Activated naive CD4-positive, alpha-beta T cell treated with anti-CD3 and anti-CD28 coated beads, Interleukin-2, amount 10 ng/mL, durations not matched to agents 5 hours and 36 hours (primary cell): ENCODE data around the gene RNF13. TPM values are rescaled to one million over a fixed set of nuclear protein-coding genes. Genes with fewer than 3 reads are reported as not detected.

Experiments used
- total RNA-seq, 2 experiments: library from RNA; stranded (reverse); gene quantifications; one replicate each; pipeline ENCODE4 v1.2.3, GENCODE V29; 2021

Gene RNF13, protein sequence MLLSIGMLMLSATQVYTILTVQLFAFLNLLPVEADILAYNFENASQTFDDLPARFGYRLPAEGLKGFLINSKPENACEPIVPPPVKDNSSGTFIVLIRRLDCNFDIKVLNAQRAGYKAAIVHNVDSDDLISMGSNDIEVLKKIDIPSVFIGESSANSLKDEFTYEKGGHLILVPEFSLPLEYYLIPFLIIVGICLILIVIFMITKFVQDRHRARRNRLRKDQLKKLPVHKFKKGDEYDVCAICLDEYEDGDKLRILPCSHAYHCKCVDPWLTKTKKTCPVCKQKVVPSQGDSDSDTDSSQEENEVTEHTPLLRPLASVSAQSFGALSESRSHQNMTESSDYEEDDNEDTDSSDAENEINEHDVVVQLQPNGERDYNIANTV
- 10 to 100 TPM; 36.7 TPM for total RNA-seq

DNA sequence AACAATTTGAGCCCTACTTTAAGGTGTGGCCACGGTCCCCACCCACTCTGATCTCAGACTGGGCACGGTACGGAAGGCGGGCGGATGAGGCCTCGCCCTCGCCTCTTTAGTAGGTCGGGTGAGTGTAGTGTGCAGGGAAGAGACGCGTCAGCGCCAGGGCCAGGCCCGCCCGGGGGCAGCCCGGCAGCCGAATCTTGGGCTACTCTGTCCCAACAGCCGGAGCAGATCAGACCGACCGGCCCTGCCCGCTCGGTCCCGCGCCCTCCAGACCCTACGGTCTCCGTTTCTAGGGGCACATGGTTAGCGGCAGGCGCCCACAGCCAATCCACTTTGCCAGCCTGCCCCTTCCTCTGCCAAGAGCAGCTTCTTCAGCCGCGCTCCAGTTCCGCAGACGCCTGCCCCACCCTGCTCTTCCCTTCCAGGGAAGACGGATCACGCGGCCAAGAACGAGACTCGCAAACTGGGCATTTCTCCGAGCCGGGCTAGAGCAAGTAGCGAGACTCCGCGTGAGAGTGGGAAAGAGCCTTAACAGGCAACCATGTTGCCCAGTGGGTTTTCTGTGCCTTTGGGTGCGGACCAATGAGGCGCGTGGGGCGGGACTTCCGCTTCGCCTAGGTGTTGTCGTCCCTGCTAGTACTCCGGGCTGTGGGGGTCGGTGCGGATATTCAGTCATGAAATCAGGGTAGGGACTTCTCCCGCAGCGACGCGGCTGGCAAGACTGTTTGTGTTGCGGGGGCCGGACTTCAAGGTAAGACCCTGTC lies at the start of gene RNF13:
Gene RNF13 (plus strand): TSS at position 610 of the 761 bp plus-strand sequence. CDS start 32,812 bp downstream, outside the sequence.

DNA sequence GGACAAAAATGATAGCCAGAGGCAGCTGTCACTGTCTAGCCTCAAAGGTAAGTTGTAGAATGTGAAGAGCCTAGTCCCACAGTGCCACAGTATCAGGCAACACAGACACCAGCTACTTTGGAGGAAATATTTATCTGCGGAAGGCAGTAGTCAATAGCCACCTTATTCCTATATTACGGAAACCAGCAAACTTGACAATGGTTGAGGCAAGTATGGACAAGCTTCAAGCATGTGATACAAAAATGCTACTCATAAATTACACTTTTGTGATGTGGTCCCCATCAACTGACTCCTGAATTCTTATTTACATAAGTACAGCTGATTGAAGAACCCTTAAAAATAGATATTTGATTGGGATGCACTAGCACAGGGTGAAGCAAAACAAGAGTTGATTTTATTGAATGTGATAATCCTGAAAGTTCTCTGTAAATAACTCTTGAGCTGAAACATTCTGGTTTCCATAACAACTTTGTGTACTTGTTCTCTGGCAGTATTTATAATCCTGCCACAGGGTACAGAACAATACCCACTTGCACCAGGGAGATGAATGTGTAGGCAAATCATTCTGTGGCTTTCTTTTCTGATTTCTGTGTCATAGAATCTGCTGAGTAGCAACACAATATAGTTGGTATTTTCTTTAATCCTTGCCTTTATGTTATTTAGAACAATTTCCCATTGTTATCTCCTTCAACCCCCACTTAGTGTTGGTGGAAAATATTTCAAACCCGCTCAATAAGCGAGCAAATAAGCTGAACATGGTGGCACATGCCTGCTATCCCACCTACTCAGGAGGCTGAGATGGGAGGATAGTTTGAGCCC lies 20.4 kb upstream of the RNF13 start, which contains the start of gene ANKUB1:
Gene ANKUB1 (minus strand): TSS at position 103 of the 819 bp plus-strand sequence. CDS start 188 bp downstream, outside the sequence.

DNA sequence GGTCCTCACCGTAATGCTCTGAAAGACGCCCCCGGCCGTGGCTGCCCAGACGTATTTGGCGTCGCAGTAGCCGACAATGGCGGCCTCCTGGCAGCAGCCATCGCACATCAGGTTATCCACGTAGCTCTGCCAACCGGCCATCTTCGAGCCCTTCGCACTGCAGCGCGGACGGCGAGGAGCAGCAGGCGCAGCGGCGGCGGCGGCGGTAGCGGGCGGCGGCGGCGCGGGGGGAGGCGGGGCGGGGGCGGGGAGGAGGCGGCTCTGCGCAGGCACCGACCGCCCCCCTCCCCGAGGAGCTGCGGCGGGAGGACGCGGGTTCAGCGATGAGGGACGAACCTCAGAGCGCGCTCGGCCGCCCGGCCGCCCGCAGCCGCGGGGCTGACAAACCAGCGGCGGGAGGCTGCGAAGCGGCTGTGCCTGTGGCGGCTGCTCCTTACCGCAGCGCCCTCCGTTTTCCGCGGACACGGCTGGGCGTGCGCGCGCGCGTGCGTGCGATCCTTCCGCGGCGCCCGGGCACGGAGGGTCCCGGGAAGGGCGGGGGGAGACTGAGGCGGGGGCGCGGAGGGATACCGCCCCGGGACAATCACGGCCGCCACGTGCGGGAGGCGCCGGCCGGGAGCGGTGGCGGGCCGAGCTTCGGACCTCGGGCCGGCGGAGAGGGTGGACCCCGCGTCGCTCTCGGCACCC lies 157.8 kb downstream of the RNF13 start, which contains the start of gene PFN2:
Gene PFN2 (minus strand): TSS at position 180 of the 687 bp plus-strand sequence. CDS start 39 bp downstream, at position 141.

Other genes with a start within 250 kb of the RNF13 start
- gene WWTR1, start 155.2 kb upstream of the RNF13 start, total RNA-seq, result under 1 TPM; 0.10 to 0.29 TPM
- 10 to 100 TPM; 27.0 to 28.8 TPM for gene COMMD2, start 60.7 kb upstream of the RNF13 start, total RNA-seq
- gene ANKUB1, start 20.7 kb upstream of the RNF13 start, total RNA-seq, result not detected
- gene PFN2, start 157.7 kb downstream of the RNF13 start, total RNA-seq, result 1 to 10 TPM; 1.9 TPM